Loucy (cell line): ENCODE data around the gene PPIL6.

Experiments
- H2AFZ ChIP-seq: fragments of 200-600 bp; sonication (generic); 2 replicates; pipeline ENCODE4 v1.6.0; 2016; ENCODE audit warnings: antibody characterized with exemption, mild to moderate bottlenecking, low read length, moderate library complexity
- H3F3A ChIP-seq: fragments of 200-600 bp; 2 replicates; pipeline ENCODE4 v1.6.0; 2016; ENCODE audit warnings: antibody characterized with exemption, low read depth, mild to moderate bottlenecking
- H3K27me3 ChIP-seq: fragments of 200-600 bp; sonication (generic); 2 replicates; pipeline ENCODE4 v1.6.1; 2014; ENCODE audit warnings: low read length, mild to moderate bottlenecking; ENCODE audit not compliant: insufficient read depth, poor library complexity, severe bottlenecking
- H3K36me3 ChIP-seq: fragments of 200-600 bp; sonication (generic); 2 replicates; pipeline ENCODE4 v1.6.1; 2016; ENCODE audit warnings: low read length; ENCODE audit not compliant: insufficient read depth
- H3K4me1 ChIP-seq: fragments of 200-600 bp; sonication (generic); 2 replicates; pipeline ENCODE4 v1.5.1; 2014; ENCODE audit warnings: low read length, mild to moderate bottlenecking; ENCODE audit not compliant: insufficient read depth, poor library complexity, severe bottlenecking
- H3K4me2 ChIP-seq: fragments of 200-600 bp; sonication (generic); 2 replicates; pipeline ENCODE4 v1.6.0; 2014; ENCODE audit warnings: antibody characterized with exemption, low read length, low read depth, mild to moderate bottlenecking; ENCODE audit not compliant: poor library complexity, severe bottlenecking
- H3K4me3 ChIP-seq: fragments of 200-600 bp; sonication (generic); 2 replicates; pipeline ENCODE4 v1.5.1; 2014; ENCODE audit warnings: low read length, mild to moderate bottlenecking, mixed read lengths; ENCODE audit not compliant: poor library complexity, severe bottlenecking
- H3K79me2 ChIP-seq: fragments of 200-600 bp; sonication (generic); 2 replicates; pipeline ENCODE4 v1.6.1; 2014; ENCODE audit warnings: low read length; ENCODE audit not compliant: insufficient read depth
- H3K9ac ChIP-seq: fragments of 200-600 bp; sonication (generic); 2 replicates; pipeline ENCODE4 v1.6.0; 2014; ENCODE audit warnings: mild to moderate bottlenecking, low read depth, low read length, moderate library complexity; ENCODE audit not compliant: poor library complexity, severe bottlenecking
- H3K9me2 ChIP-seq: fragments of 200-600 bp; sonication (generic); replicated peaks from 2 replicates; pipeline ENCODE4 v1.6.1; 2016; ENCODE audit warnings: low read depth, low read length, mixed read lengths
- H3K9me3 ChIP-seq: fragments of 200-600 bp; sonication (generic); 2 replicates; pipeline ENCODE4 v1.6.1; 2014; ENCODE audit warnings: mild to moderate bottlenecking, antibody characterized with exemption, low read length, low read depth; ENCODE audit not compliant: insufficient read depth
- H4K20me1 ChIP-seq: fragments of 200-600 bp; sonication (generic); 2 replicates; pipeline ENCODE4 v1.6.0; 2014; ENCODE audit warnings: antibody characterized with exemption, low read length, mild to moderate bottlenecking; ENCODE audit not compliant: insufficient read depth, poor library complexity, severe bottlenecking
- CTCF ChIP-seq: fragments of 200-600 bp; sonication (generic); conservative IDR thresholded peaks from 2 replicates; pipeline ENCODE4 v1.5.1; 2014; ENCODE audit warnings: mild to moderate bottlenecking, antibody characterized with exemption, low read length
- EZH2phosphoT487 ChIP-seq: fragments of 200-600 bp; IDR thresholded peaks from 2 replicates; pipeline ENCODE4 v1.6.1; 2018; ENCODE audit warnings: antibody characterized with exemption, mild to moderate bottlenecking, moderate library complexity, borderline replicate concordance

Gene PPIL6

GRCh38 chr6:109421184-109421583, 19.2 kb downstream of the PPIL6 start:
- no peaks in the 10 kb centered on the region for H3K36me3 ChIP-seq
- no peak overlapping the region for H2AFZ ChIP-seq

GRCh38 chr6:109420751-109421150, 19.7 kb downstream of the PPIL6 start:
- no peaks in the 10 kb centered on the region for H4K20me1 ChIP-seq
- no peaks in the 10 kb centered on the region for H3K79me2 ChIP-seq
- H3K9me2 ChIP-seq: no peaks in the 10 kb centered on the region
- H3F3A ChIP-seq: no peaks in the 10 kb centered on the region
- no peak overlapping the region for H2AFZ ChIP-seq
- H3K9ac ChIP-seq: no peak overlapping the region
- H3K9me3 ChIP-seq: no peaks in the 10 kb centered on the region
- TF ChIP-seq EZH2phosphoT487: no peak
- TF ChIP-seq CTCF: no peak
- H3K4me3 ChIP-seq: no peak overlapping the region
- H3K4me2 ChIP-seq: no peak overlapping the region
- H3K4me1 ChIP-seq: peaks cover 4% of the 10 kb centered on the region
- no peaks in the 10 kb centered on the region for H3K27me3 ChIP-seq
- no peaks in the 10 kb centered on the region for H3K36me3 ChIP-seq

More at GRCh38 chr6:109421184-109421583, 19.2 kb downstream of the PPIL6 start:
- no peak overlapping the region for H3K4me3 ChIP-seq
- no peaks in the 10 kb centered on the region for H3K9me2 ChIP-seq
- H3K79me2 ChIP-seq: no peaks in the 10 kb centered on the region
- H3K9ac ChIP-seq: no peak overlapping the region
- H3K4me1 ChIP-seq: no peaks in the 10 kb centered on the region
- no peaks in the 10 kb centered on the region for H4K20me1 ChIP-seq
- no peaks in the 10 kb centered on the region for H3F3A ChIP-seq
- H3K27me3 ChIP-seq: no peaks in the 10 kb centered on the region
- H3K9me3 ChIP-seq: no peaks in the 10 kb centered on the region
- H3K4me2 ChIP-seq: no peak overlapping the region
- no peak for TF ChIP-seq EZH2phosphoT487
- TF ChIP-seq CTCF: no peak

GRCh38 chr6:109417646-109418045, 22.8 kb downstream of the PPIL6 start:
- peaks cover 9% of the 10 kb centered on the region for H3K4me1 ChIP-seq
- H3K4me2 ChIP-seq: no peak overlapping the region
- H3K9me2 ChIP-seq: no peaks in the 10 kb centered on the region
- H3F3A ChIP-seq: no peaks in the 10 kb centered on the region
- no peak overlapping the region for H3K9ac ChIP-seq
- no peaks in the 10 kb centered on the region for H4K20me1 ChIP-seq
- H3K4me3 ChIP-seq: no peak overlapping the region
- no peak overlapping the region for H2AFZ ChIP-seq
- no peaks in the 10 kb centered on the region for H3K79me2 ChIP-seq
- no peaks in the 10 kb centered on the region for H3K36me3 ChIP-seq
- TF ChIP-seq EZH2phosphoT487 (no peak), CTCF (no peak)
- H3K27me3 ChIP-seq: no peaks in the 10 kb centered on the region
- no peaks in the 10 kb centered on the region for H3K9me3 ChIP-seq
